Memory B cell (primary cell): Measurements from ENCODE around the gene GATB.

ENCODE experiments used
- ATAC-seq: fragments of 150-1000 bp; cut with Tn5 transposase; 2 replicates; pipeline ENCODE4 v1.10.0; 2021; ENCODE audit warnings: low read depth, mild to moderate bottlenecking, moderate library complexity
- DNase-seq, 2 donors: peaks; one replicate each; pipeline ENCODE4 v3.0.0; 2022; ENCODE audit warnings: low spot score in 2 of 2
- H3K27ac Mint-ChIP-seq: one replicate; pipeline ENCODE4 v1.8.0; 2022; ENCODE audit warnings: mild to moderate bottlenecking, moderate library complexity, mixed read lengths
- H3K27me3 Mint-ChIP-seq: one replicate; pipeline ENCODE4 v1.8.0; 2022; ENCODE audit warnings: mixed read lengths
- H3K36me3 Mint-ChIP-seq: one replicate; pipeline ENCODE4 v1.8.0; 2022; ENCODE audit warnings: mild to moderate bottlenecking, mixed read lengths
- H3K4me1 Mint-ChIP-seq: one replicate; pipeline ENCODE4 v1.8.0; 2022; ENCODE audit warnings: mixed read lengths
- H3K4me3 Mint-ChIP-seq: one replicate; pipeline ENCODE4 v1.8.0; 2022; ENCODE audit warnings: mild to moderate bottlenecking, moderate library complexity, mixed read lengths
- H3K9me3 Mint-ChIP-seq: one replicate; pipeline ENCODE4 v1.8.0; 2022; ENCODE audit warnings: mixed read lengths

GATB gene

DNA sequence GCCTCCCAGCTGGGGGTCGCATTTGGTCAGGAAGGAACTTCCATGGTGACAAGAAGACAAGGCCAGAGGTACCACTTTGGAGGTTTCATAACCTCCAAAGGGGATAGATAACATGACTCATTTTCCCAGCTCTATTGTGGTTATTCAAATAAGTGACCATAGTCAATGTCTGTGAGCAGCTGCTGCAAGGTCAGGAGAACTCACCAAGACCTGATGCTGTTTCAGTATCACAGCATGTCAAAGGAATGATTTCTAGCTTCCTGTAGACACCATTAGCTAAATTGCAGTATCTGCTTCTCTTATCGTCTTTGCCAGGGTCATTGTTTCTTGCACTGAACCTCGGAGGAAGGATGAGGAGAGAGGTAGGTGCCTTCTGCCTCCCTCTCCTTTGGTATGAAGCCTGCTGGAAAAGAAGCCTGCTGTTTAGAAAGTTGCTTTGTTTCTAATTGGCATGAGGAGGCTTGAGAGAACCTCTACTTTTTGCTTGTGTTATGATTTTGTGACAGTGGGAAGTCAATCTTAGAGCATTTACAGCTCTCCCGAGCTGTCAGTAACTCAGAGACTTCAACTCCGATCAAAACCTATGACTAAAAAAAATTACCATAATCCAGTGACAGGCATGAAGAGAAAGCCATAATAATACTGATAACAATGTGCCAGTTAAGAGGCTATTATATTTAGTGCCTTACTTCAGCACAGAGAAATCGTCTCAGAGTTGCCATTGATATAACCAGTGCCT is 38.0 kb upstream of the GATB start:
- Mint-ChIP-seq H3K27ac (no peak overlapping the region), H3K36me3 (no peaks in the 10 kb centered on the region), H3K27me3 (peaks cover 5% of the 10 kb centered on the region), H3K4me3 (no peak overlapping the region), H3K9me3 (peaks cover 2% of the 10 kb centered on the region), H3K4me1 (no peaks in the 10 kb centered on the region)
- ATAC-seq (no peak), DNase-seq (no peak)

GRCh38 chr4:151797853-151798252 is 37.0 kb upstream of the GATB start:
- no peak for DNase-seq
- ATAC-seq, result no peak
- no peak overlapping the region for H3K4me3 Mint-ChIP-seq
- peaks cover 7% of the 10 kb centered on the region for H3K27me3 Mint-ChIP-seq
- peaks cover 2% of the 10 kb centered on the region for H3K9me3 Mint-ChIP-seq
- H3K27ac Mint-ChIP-seq, result no peak overlapping the region
- H3K4me1 Mint-ChIP-seq, result no peaks in the 10 kb centered on the region
- no peaks in the 10 kb centered on the region for H3K36me3 Mint-ChIP-seq

DNA sequence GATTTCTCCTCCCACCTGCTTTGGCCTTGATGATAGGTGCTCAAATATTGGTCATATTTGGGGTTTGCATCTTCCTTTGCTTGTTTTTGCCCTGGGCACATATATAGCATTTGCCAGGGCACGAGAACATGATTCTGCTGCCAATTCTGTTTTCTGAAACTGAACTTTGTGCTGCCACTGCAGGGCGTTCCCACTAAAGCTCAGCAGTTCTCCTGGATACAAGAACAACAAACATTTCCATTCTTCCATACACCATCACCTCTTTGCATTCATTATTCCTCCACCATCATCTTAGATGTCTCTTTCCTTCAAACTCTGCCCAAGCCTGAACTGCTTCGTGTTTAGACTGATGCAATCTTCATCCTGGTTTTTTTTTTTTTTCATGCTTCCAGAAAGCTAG is 36.3 kb upstream of the GATB start:
- no peaks in the 10 kb centered on the region for H3K36me3 Mint-ChIP-seq
- H3K4me1 Mint-ChIP-seq, result no peaks in the 10 kb centered on the region
- DNase-seq (no peak), ATAC-seq (no peak)
- peaks cover 7% of the 10 kb centered on the region for H3K27me3 Mint-ChIP-seq
- H3K27ac Mint-ChIP-seq, result no peak overlapping the region
- peaks cover 2% of the 10 kb centered on the region for H3K9me3 Mint-ChIP-seq
- H3K4me3 Mint-ChIP-seq, result no peak overlapping the region

GRCh38 chr4:151796106-151796505 is 35.3 kb upstream of the GATB start:
- Mint-ChIP-seq H3K27me3 (peaks cover 7% of the 10 kb centered on the region), H3K27ac (no peak overlapping the region), H3K4me3 (no peak overlapping the region), H3K36me3 (no peaks in the 10 kb centered on the region), H3K4me1 (no peaks in the 10 kb centered on the region), H3K9me3 (peaks cover 2% of the 10 kb centered on the region)
- no peak for DNase-seq
- no peak for ATAC-seq

GRCh38 chr4:151792995-151793394 is 32.2 kb upstream of the GATB start:
- no peaks in the 10 kb centered on the region for H3K36me3 Mint-ChIP-seq

GRCh38 chr4:151792530-151792929 is 31.7 kb upstream of the GATB start:
- Mint-ChIP-seq H3K27ac (no peak overlapping the region), H3K9me3 (no peaks in the 10 kb centered on the region), H3K4me1 (no peaks in the 10 kb centered on the region), H3K4me3 (no peak overlapping the region), H3K36me3 (no peaks in the 10 kb centered on the region), H3K27me3 (peaks cover 11% of the 10 kb centered on the region)
- DNase-seq (no peak), ATAC-seq (no peak)

More at GRCh38 chr4:151792995-151793394, 32.2 kb upstream of the GATB start:
- no peaks in the 10 kb centered on the region for H3K4me1 Mint-ChIP-seq
- H3K27me3 Mint-ChIP-seq, result peaks cover 9% of the 10 kb centered on the region
- H3K9me3 Mint-ChIP-seq, result no peaks in the 10 kb centered on the region
- H3K4me3 Mint-ChIP-seq, result no peak overlapping the region
- DNase-seq (no peak), ATAC-seq (no peak)
- H3K27ac Mint-ChIP-seq, result no peak overlapping the region

DNA sequence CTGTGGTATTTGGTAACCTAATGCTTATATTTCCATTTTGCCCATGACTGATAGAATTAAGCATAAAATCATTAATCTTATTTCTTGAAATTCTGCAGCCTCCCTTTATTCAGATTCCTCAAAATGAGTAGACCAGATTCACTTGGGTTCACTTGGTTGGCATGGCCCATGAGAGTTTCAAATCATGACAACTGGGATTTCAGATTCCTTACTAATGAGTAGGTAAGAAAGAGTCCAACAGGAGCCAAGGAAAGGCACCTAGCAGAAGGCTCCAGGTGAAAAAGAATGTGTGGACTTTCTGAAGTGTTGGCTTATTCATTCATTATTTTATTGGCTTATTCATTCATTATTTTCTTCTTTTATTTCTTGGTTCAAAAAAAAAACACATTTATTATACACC is 27.2 kb upstream of the GATB start:
- no peaks in the 10 kb centered on the region for H3K4me1 Mint-ChIP-seq
- DNase-seq (no peak), ATAC-seq (no peak)
- H3K27ac Mint-ChIP-seq, result no peak overlapping the region
- H3K27me3 Mint-ChIP-seq, result peaks cover 16% of the 10 kb centered on the region
- no peaks in the 10 kb centered on the region for H3K36me3 Mint-ChIP-seq
- H3K4me3 Mint-ChIP-seq, result no peak overlapping the region
- H3K9me3 Mint-ChIP-seq, result no peaks in the 10 kb centered on the region

DNA sequence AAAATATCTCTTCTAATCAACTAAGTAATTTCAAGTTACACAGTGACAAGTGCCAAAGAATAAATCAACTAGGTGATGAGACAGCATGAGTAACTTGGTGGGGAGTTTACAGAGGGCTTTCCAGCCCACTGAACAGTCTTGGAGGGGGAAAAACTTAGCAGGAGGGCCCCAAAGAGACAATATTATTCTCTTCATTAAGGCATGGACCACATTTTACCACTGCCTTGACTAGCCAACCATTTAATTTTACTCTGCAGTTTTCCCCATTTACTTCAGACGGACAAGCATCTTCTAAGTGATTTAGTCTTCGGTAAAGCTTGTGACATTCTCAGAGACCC is 25.3 kb upstream of the GATB start:
- no peak overlapping the region for H3K27ac Mint-ChIP-seq
- no peaks in the 10 kb centered on the region for H3K9me3 Mint-ChIP-seq
- no peak overlapping the region for H3K4me3 Mint-ChIP-seq
- ATAC-seq (no peak), DNase-seq (no peak)
- H3K4me1 Mint-ChIP-seq, result no peaks in the 10 kb centered on the region
- no peaks in the 10 kb centered on the region for H3K36me3 Mint-ChIP-seq
- peaks cover 17% of the 10 kb centered on the region for H3K27me3 Mint-ChIP-seq

DNA sequence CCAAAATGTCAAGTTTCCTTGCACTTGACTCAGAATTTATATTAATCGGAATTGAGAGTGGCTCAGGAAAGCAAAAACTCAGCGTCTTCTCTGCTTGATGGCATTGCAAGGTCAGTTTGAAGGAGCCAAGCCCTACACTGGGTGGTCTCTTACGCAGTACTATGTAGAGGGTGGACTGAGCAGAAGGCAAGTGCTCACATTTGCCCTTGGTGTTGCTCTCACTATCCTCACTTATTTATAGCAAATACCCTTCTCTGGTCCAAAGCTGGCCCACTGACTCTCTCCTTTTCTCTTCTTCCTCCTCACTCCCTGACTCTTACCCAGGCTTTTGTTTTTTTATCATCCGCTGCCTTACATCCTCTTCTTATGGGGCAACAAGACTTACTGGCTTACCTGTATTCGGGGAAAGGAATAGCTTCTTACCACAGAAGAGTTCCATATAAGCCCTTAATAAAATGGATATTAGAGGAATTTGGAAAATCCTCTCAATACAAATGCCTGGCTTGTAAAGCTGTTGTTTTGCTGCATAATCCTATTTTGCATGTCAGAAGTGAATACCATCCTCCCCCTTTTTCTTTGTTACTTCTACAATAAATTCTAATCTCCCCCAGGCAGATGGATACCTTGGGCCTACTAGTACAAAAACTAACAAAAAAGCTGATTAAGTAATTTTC is 24.8 kb upstream of the GATB start:
- ATAC-seq (no peak), DNase-seq (no peak)
- H3K27me3 Mint-ChIP-seq, result peaks cover 21% of the 10 kb centered on the region
- no peaks in the 10 kb centered on the region for H3K9me3 Mint-ChIP-seq
- H3K4me3 Mint-ChIP-seq, result no peak overlapping the region
- H3K27ac Mint-ChIP-seq, result no peak overlapping the region
- no peaks in the 10 kb centered on the region for H3K36me3 Mint-ChIP-seq
- no peaks in the 10 kb centered on the region for H3K4me1 Mint-ChIP-seq

GRCh38 chr4:151784706-151785105 is 23.9 kb upstream of the GATB start:
- Mint-ChIP-seq H3K4me1 (no peaks in the 10 kb centered on the region), H3K27me3 (peaks cover 21% of the 10 kb centered on the region), H3K27ac (no peak overlapping the region), H3K36me3 (no peaks in the 10 kb centered on the region), H3K4me3 (no peak overlapping the region), H3K9me3 (no peaks in the 10 kb centered on the region)
- ATAC-seq (no peak), DNase-seq (no peak)

- H3K4me1 Mint-ChIP-seq, result no peaks in the 10 kb centered on the region
- DNase-seq (no peak), ATAC-seq (no peak)
- H3K27me3 Mint-ChIP-seq, result peaks cover 25% of the 10 kb centered on the region
- no peaks in the 10 kb centered on the region for H3K9me3 Mint-ChIP-seq
- H3K27ac Mint-ChIP-seq, result no peak overlapping the region
- H3K36me3 Mint-ChIP-seq, result no peaks in the 10 kb centered on the region
- no peak overlapping the region for H3K4me3 Mint-ChIP-seq
Observed at GRCh38 chr4:151783867-151784266, 23.1 kb upstream of the GATB start.

- ATAC-seq, result no peak
- DNase-seq, result no peak
- Mint-ChIP-seq H3K4me3 (no peak overlapping the region), H3K4me1 (no peaks in the 10 kb centered on the region), H3K9me3 (no peaks in the 10 kb centered on the region), H3K36me3 (no peaks in the 10 kb centered on the region), H3K27ac (no peak overlapping the region), H3K27me3 (peaks cover 21% of the 10 kb centered on the region)
Observed at GRCh38 chr4:151782296-151782695, 21.5 kb upstream of the GATB start.

DNA sequence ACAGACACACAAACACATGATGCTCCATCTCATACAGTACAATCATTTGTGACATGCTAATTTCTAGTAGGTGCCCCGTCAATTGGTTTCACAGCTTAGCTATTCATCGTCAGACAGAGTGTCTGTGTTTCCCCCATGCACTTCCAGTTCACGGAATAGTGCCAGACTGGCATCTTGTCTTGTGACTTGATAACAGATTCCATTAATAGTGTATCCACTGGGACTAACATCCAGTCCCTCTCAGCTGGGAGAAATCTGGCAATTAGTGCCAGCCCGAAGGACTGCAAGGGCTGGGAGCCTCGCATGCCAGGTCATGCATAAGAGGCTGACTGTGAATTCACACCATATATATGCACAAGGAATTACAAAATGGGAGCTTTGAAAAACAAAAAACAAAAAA is 20.2 kb upstream of the GATB start:
- DNase-seq (no peak), ATAC-seq (no peak)
- Mint-ChIP-seq H3K4me1 (no peaks in the 10 kb centered on the region), H3K9me3 (no peaks in the 10 kb centered on the region), H3K27ac (no peak overlapping the region), H3K27me3 (peaks cover 26% of the 10 kb centered on the region), H3K4me3 (no peak overlapping the region), H3K36me3 (no peaks in the 10 kb centered on the region)

GRCh38 chr4:151777471-151777870 is 16.7 kb upstream of the GATB start:
- peaks cover 12% of the 10 kb centered on the region for H3K9me3 Mint-ChIP-seq

GRCh38 chr4:151774324-151774723 is 13.5 kb upstream of the GATB start:
- H3K9me3 Mint-ChIP-seq, result peaks cover 12% of the 10 kb centered on the region
- DNase-seq, result no peak
- no peaks in the 10 kb centered on the region for H3K4me1 Mint-ChIP-seq
- peaks cover 16% of the 10 kb centered on the region for H3K27me3 Mint-ChIP-seq
- H3K27ac Mint-ChIP-seq, result no peak overlapping the region
- no peak for ATAC-seq
- H3K36me3 Mint-ChIP-seq, result peaks cover 3% of the 10 kb centered on the region
- H3K4me3 Mint-ChIP-seq, result no peak overlapping the region

More at GRCh38 chr4:151777471-151777870, 16.7 kb upstream of the GATB start:
- H3K27ac Mint-ChIP-seq, result no peak overlapping the region
- H3K4me1 Mint-ChIP-seq, result no peaks in the 10 kb centered on the region
- peaks cover 21% of the 10 kb centered on the region for H3K27me3 Mint-ChIP-seq
- DNase-seq (no peak), ATAC-seq (no peak)
- H3K4me3 Mint-ChIP-seq, result no peak overlapping the region
- peaks cover 3% of the 10 kb centered on the region for H3K36me3 Mint-ChIP-seq
